NCI-H2196 treated with DMSO at 0.1 percent for 48 hours (cell line): ENCODE results near the gene NAXD.
A peak's percentile ranks its signal among the peaks of the same experiment; 100 is the strongest.
"Not testable (repeated sequence)": the region's sequence is repeated elsewhere in the genome, so short reads cannot be mapped to it uniquely, and the experiment has no call there.

ENCODE experiments used
- DNase-seq: peaks from one replicate; lab custom pipeline; 2025; ENCODE audit not compliant: unreplicated experiment; lab: John Stamatoyannopoulos, UW

NAXD gene

GRCh38 chr13:110627761-110628476 lies 12.6 kb downstream of the NAXD start:
- no peak for DNase-seq

GRCh38 chr13:110628477-110628793 lies 13.1 kb downstream of the NAXD start:
- no peak for DNase-seq

GRCh38 chr13:110628952-110629701 lies 13.8 kb downstream of the NAXD start:
- no peak for DNase-seq

- DNase-seq, result no peak
These were observed 14.4 kb downstream of the NAXD start for GRCh38 chr13:110629735-110630134.

GRCh38 chr13:110630566-110631119 lies 15.3 kb downstream of the NAXD start:
- DNase-seq, result no peak

- not testable (repeated sequence) for DNase-seq
These were observed 16.9 kb downstream of the NAXD start for GRCh38 chr13:110632255-110632654.

- DNase-seq, result no peak
These were observed 18.4 kb downstream of the NAXD start for GRCh38 chr13:110633776-110634175.

GRCh38 chr13:110634558-110634957 lies 19.2 kb downstream of the NAXD start:
- DNase-seq, result no peak

GRCh38 chr13:110635405-110636002 lies 20.2 kb downstream of the NAXD start:
- no peak for DNase-seq

GRCh38 chr13:110636053-110636475 lies 20.7 kb downstream of the NAXD start:
- DNase-seq, result no peak

GRCh38 chr13:110636701-110637201 lies 21.4 kb downstream of the NAXD start:
- DNase-seq, result no peak

GRCh38 chr13:110637275-110637674 lies 21.9 kb downstream of the NAXD start:
- DNase-seq, result no peak

- DNase-seq, result peak; percentile 7
These were observed 22.4 kb downstream of the NAXD start for GRCh38 chr13:110637747-110638146.

- DNase-seq, result no peak
These were observed 22.9 kb downstream of the NAXD start for GRCh38 chr13:110638257-110638656.

- DNase-seq, result no peak
These were observed 23.8 kb downstream of the NAXD start for GRCh38 chr13:110638814-110639806.

- no peak for DNase-seq
These were observed 24.6 kb downstream of the NAXD start for GRCh38 chr13:110639935-110640334.

GRCh38 chr13:110640591-110641029 lies 25.3 kb downstream of the NAXD start:
- DNase-seq, result no peak

GRCh38 chr13:110641055-110642015 lies 26.0 kb downstream of the NAXD start:
- no peak for DNase-seq

- no peak for DNase-seq
These were observed 27.1 kb downstream of the NAXD start for GRCh38 chr13:110642291-110642981.
